SK-N-SH (cell line): ENCODE measurements around the gene SCD. TPM values are rescaled to one million over a fixed set of nuclear protein-coding genes. Genes with fewer than 3 reads are reported as not detected.

ENCODE experiments used
- CTCF ChIA-PET: fragments of 300-600, 350-600 bp; formaldehyde crosslinking; extraction: SDS; loops from one replicate; lab custom pipeline; 2021; lab: Yijun Ruan, JAX
- POLR2A ChIA-PET: fragments of 350-600 bp; sonication (Branson Sonifier 250); formaldehyde crosslinking; extraction: SDS; loops from one replicate; lab custom pipeline; 2020; ENCODE audit warnings: antibody characterized with exemption, inconsistent platforms; lab: Yijun Ruan, JAX
- DNase-seq: peaks from one replicate; pipeline ENCODE4 v3.0.0; 2012
- H2AFZ ChIP-seq: fragments of 200-600 bp; sonication (generic); 2 replicates; pipeline ENCODE4 v1.8.1; 2016; ENCODE audit warnings: antibody characterized with exemption, mild to moderate bottlenecking, low read depth
- H3F3A ChIP-seq: fragments of 200-600 bp; sonication (generic); replicated peaks from 2 replicates; pipeline ENCODE3; 2016; ENCODE audit warnings: antibody characterized with exemption, mild to moderate bottlenecking; ENCODE audit not compliant: insufficient read depth
- H3K27ac ChIP-seq, 2 experiments: fragments of 200-500 bp in 1 of 2; fragments of 200-600 bp in 1 of 2; sonication (Bioruptor generic) in 1 of 2; sonication (generic), shearing (Covaris generic) in 1 of 2; 2 replicates each; pipeline versions ENCODE4 v1.5.1 to v1.6.1; 2014 to 2016; ENCODE audit warnings: low read depth in 2 of 2, inconsistent platforms in 1 of 2, low read length in 1 of 2, mild to moderate bottlenecking in 1 of 2, mixed read lengths in 1 of 2
- H3K27me3 ChIP-seq: fragments of 200-600 bp; sonication (generic), shearing (Covaris generic); 2 replicates; pipeline ENCODE4 v1.6.1; 2016; ENCODE audit warnings: mixed run types; ENCODE audit not compliant: insufficient read depth
- H3K36me3 ChIP-seq, 2 experiments: fragments of 200-500 bp in 1 of 2; fragments of 200-600 bp in 1 of 2; sonication (Bioruptor generic) in 1 of 2; sonication (generic) in 1 of 2; replicated peaks in 1 of 2; 2 replicates each; pipeline versions ENCODE3 to v1.5.1; 2014 to 2016; ENCODE audit warnings: low read length in 1 of 2, mild to moderate bottlenecking in 1 of 2; ENCODE audit not compliant: insufficient read depth in 2 of 2, control insufficient read depth in 1 of 2
- H3K4me1 ChIP-seq, 2 experiments: fragments of 200-500 bp in 1 of 2; fragments of 200-600 bp in 1 of 2; sonication (Bioruptor generic) in 1 of 2; sonication (generic), shearing (Covaris generic) in 1 of 2; 2 replicates each; pipeline versions ENCODE4 v1.5.1 to v1.6.1; 2014 to 2016; ENCODE audit warnings: low read depth in 1 of 2, low read length in 1 of 2, mixed run types in 1 of 2; ENCODE audit not compliant: insufficient read depth in 2 of 2, control insufficient read depth in 1 of 2
- H3K4me2 ChIP-seq: fragments of 200-600 bp; sonication (generic), shearing (Covaris generic); 2 replicates; pipeline ENCODE4 v1.6.1; 2017; ENCODE audit warnings: mixed run types
- H3K4me3 ChIP-seq, 2 experiments: fragments of 200-500 bp in 1 of 2; fragments of 200-600 bp in 1 of 2; sonication (Bioruptor generic) in 1 of 2; sonication (generic), shearing (Covaris generic) in 1 of 2; 2 replicates each; pipeline versions ENCODE4 v1.5.1 to v1.8.1; 2014 to 2016; ENCODE audit warnings: low read depth in 2 of 2, inconsistent platforms in 1 of 2, low read length in 1 of 2, mild to moderate bottlenecking in 1 of 2, mixed read lengths in 1 of 2, moderate library complexity in 1 of 2
- H3K79me2 ChIP-seq: fragments of 200-600 bp; sonication (generic); 2 replicates; pipeline ENCODE4 v1.8.1; 2017; ENCODE audit warnings: mild to moderate bottlenecking; ENCODE audit not compliant: insufficient read depth
- H3K9ac ChIP-seq: fragments of 200-600 bp; sonication (generic); 2 replicates; pipeline ENCODE4 v1.6.1; 2017; ENCODE audit warnings: mixed run types
- H3K9me2 ChIP-seq: fragments of 200-600 bp; sonication (generic); 2 replicates; pipeline ENCODE4 v1.6.1; 2017; ENCODE audit warnings: mixed run types
- H3K9me3 ChIP-seq: fragments of 200-600 bp; sonication (generic); 2 replicates; pipeline ENCODE4 v1.6.1; 2017; ENCODE audit warnings: mixed run types, mild to moderate bottlenecking, moderate library complexity
- H4K20me1 ChIP-seq: fragments of 200-600 bp; sonication (generic); 2 replicates; pipeline ENCODE4 v1.6.1; 2017; ENCODE audit warnings: mild to moderate bottlenecking, mixed run types; ENCODE audit not compliant: insufficient read depth
- CHD2 ChIP-seq: fragments of 150-350 bp; IDR thresholded peaks from 2 replicates; pipeline ENCODE4 v1.6.1; 2018; ENCODE audit warnings: low read length; ENCODE audit not compliant: partially characterized antibody
- EP300 ChIP-seq, 2 experiments: IDR thresholded peaks; 2 replicates each; pipeline versions ENCODE4 v1.4.0 to v1.6.1; 2012; ENCODE audit warnings: borderline replicate concordance in 1 of 2, low read depth in 1 of 2, low read length in 1 of 2
- EZH2phosphoT487 ChIP-seq: fragments of 200-600 bp; sonication (generic); IDR thresholded peaks from 2 replicates; pipeline ENCODE4 v1.6.1; 2017; ENCODE audit warnings: low read depth, mixed run types, mild to moderate bottlenecking, antibody characterized with exemption, moderate library complexity, borderline replicate concordance
- FOSL2 ChIP-seq: IDR thresholded peaks from 2 replicates; pipeline ENCODE4 v1.4.0; 2012; ENCODE audit warnings: low read depth, mild to moderate bottlenecking, moderate library complexity, borderline replicate concordance
- MEF2A ChIP-seq: IDR thresholded peaks from 2 replicates; pipeline ENCODE4 v1.4.0; 2012; ENCODE audit warnings: low read depth, borderline replicate concordance
- RAD21 ChIP-seq: IDR thresholded peaks from 2 replicates; pipeline ENCODE4 v1.6.1; 2012; ENCODE audit warnings: mild to moderate bottlenecking, low read length
- RCOR1 ChIP-seq: fragments of 150-350 bp; IDR thresholded peaks from 2 replicates; pipeline ENCODE4 v1.6.1; 2017; ENCODE audit warnings: antibody characterized with exemption, low read length
- RFX5 ChIP-seq: IDR thresholded peaks from 2 replicates; pipeline ENCODE4 v1.6.1; 2012; ENCODE audit warnings: mild to moderate bottlenecking, improper control_type of control experiment, low read length
- SIN3A ChIP-seq: IDR thresholded peaks from 2 replicates; pipeline ENCODE4 v1.6.1; 2012; ENCODE audit warnings: low read depth, mild to moderate bottlenecking, low read length, moderate library complexity, borderline replicate concordance
- TCF12 ChIP-seq: IDR thresholded peaks from 2 replicates; pipeline ENCODE4 v1.4.0; 2012
- WGBS: methylation state at CpG from one replicate; pipeline ENCODE4 v1.1.6; 2017; ENCODE audit warnings: low lambda C conversion rate; 5-methylcytosine and 5-hydroxymethylcytosine counted together
- polyA plus RNA-seq, 3 experiments: library from polyadenylated mRNA; depleted of rRNA; stranded (reverse); fragments of >200 nt; gene quantifications; 2 replicates each; pipeline ENCODE4 v1.2.3, GENCODE V29; 2012
- TF ChIP-seq, protein P1 (sequence below): IDR thresholded peaks from 2 replicates; pipeline ENCODE4 v1.4.0; 2012; ENCODE audit warnings: low read depth, borderline replicate concordance
- TF ChIP-seq, protein P2 (sequence below): IDR thresholded peaks from 2 replicates; pipeline ENCODE4 v1.4.0; 2012; ENCODE audit warnings: low read depth
- TF ChIP-seq, protein P3 (sequence below): IDR thresholded peaks from 2 replicates; pipeline ENCODE4 v1.6.1; 2012; ENCODE audit warnings: mild to moderate bottlenecking, low read depth, low read length, moderate library complexity
- TF ChIP-seq, protein P4 (sequence below): IDR thresholded peaks from 2 replicates; pipeline ENCODE4; 2012
- TF ChIP-seq, protein P5 (sequence below): fragments of 150-350 bp; IDR thresholded peaks from 2 replicates; pipeline ENCODE4 v1.6.1; 2016; ENCODE audit warnings: mild to moderate bottlenecking, low read depth, low read length

Gene SCD
- polyA plus RNA-seq, 1 of the 3 experiments (the other 2 are of a cell fraction) = 19.7 TPM

DNA sequence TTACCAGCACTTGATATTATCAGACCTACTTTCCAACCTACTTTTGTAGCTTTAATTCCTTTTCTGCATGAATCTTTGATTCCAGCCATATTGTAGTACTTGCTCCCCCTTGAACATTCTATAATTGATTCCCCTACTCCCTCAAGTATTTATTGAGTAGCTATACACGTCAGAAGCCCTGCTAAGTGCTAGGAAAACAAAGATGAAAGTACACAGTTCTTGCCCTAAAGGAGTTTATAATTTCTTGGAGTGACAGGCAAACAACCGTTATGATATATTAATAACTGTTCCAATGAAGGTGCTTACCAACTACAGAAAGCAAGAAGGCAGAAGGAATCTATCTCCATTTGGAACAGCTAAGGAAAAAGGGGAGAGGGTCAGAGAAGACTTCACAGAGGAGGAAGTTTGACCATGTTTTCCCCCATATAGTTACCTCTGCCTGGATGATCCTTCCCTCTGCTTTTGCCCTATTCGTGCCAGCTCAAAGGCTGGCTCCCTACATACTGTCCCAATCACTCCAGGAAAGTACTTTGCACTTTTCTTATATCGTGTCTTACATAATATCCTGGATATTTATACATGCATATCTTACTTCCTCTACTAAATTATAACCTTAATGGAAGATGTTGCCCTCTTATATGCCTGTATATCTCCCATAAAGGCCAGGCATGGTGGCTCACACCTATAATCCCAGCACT is 54.7 kb downstream of the SCD start:
- no peak for DNase-seq
- Histone ChIP-seq H3K79me2 (no peaks in the 10 kb centered on the region), H3K27me3 (no peaks in the 10 kb centered on the region), H3K9me2 (no peaks in the 10 kb centered on the region), H2AFZ (no peak overlapping the region), H3K4me1 (no peaks in the 10 kb centered on the region; a peak in 1 of 4 replicates), H3F3A (no peaks in the 10 kb centered on the region), H3K4me2 (no peak overlapping the region), H3K4me3 (no peak overlapping the region), H3K9me3 (no peaks in the 10 kb centered on the region), H4K20me1 (no peaks in the 10 kb centered on the region), H3K36me3 (no peaks in the 10 kb centered on the region), H3K9ac (no peak overlapping the region), H3K27ac (no peak overlapping the region)
- ChIA-PET POLR2A (no interaction called here), CTCF (interaction anchor here (1.1 kb wide), 1 partner anchor 64 kb away, joined by 3 read pairs; no protein-coding TSS in a partner anchor)
- no peak for TF ChIP-seq RCOR1
- no peak for TF ChIP-seq SIN3A
- no peak for TF ChIP-seq EP300 (IDR thresholded peaks at IDR 0.05; ENCODE audit: borderline replicate concordance in 1 of 2, low read depth in 1 of 2, low read length in 1 of 2)
- TF ChIP-seq MEF2A = no peak
- no peak for TF ChIP-seq CHD2
- TF ChIP-seq TCF12 = no peak
- TF ChIP-seq RAD21 = no peak
- TF ChIP-seq, protein P1, sequence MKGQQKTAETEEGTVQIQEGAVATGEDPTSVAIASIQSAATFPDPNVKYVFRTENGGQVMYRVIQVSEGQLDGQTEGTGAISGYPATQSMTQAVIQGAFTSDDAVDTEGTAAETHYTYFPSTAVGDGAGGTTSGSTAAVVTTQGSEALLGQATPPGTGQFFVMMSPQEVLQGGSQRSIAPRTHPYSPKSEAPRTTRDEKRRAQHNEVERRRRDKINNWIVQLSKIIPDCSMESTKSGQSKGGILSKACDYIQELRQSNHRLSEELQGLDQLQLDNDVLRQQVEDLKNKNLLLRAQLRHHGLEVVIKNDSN = no peak
- TF ChIP-seq, protein P2, sequence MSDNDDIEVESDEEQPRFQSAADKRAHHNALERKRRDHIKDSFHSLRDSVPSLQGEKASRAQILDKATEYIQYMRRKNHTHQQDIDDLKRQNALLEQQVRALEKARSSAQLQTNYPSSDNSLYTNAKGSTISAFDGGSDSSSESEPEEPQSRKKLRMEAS = no peak
- TF ChIP-seq, protein P3, sequence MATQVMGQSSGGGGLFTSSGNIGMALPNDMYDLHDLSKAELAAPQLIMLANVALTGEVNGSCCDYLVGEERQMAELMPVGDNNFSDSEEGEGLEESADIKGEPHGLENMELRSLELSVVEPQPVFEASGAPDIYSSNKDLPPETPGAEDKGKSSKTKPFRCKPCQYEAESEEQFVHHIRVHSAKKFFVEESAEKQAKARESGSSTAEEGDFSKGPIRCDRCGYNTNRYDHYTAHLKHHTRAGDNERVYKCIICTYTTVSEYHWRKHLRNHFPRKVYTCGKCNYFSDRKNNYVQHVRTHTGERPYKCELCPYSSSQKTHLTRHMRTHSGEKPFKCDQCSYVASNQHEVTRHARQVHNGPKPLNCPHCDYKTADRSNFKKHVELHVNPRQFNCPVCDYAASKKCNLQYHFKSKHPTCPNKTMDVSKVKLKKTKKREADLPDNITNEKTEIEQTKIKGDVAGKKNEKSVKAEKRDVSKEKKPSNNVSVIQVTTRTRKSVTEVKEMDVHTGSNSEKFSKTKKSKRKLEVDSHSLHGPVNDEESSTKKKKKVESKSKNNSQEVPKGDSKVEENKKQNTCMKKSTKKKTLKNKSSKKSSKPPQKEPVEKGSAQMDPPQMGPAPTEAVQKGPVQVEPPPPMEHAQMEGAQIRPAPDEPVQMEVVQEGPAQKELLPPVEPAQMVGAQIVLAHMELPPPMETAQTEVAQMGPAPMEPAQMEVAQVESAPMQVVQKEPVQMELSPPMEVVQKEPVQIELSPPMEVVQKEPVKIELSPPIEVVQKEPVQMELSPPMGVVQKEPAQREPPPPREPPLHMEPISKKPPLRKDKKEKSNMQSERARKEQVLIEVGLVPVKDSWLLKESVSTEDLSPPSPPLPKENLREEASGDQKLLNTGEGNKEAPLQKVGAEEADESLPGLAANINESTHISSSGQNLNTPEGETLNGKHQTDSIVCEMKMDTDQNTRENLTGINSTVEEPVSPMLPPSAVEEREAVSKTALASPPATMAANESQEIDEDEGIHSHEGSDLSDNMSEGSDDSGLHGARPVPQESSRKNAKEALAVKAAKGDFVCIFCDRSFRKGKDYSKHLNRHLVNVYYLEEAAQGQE = no peak
- TF ChIP-seq RFX5 = no peak
- TF ChIP-seq, protein P4, sequence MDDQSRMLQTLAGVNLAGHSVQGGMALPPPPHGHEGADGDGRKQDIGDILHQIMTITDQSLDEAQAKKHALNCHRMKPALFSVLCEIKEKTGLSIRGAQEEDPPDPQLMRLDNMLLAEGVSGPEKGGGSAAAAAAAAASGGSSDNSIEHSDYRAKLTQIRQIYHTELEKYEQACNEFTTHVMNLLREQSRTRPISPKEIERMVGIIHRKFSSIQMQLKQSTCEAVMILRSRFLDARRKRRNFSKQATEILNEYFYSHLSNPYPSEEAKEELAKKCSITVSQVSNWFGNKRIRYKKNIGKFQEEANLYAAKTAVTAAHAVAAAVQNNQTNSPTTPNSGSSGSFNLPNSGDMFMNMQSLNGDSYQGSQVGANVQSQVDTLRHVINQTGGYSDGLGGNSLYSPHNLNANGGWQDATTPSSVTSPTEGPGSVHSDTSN = no peak
- no peak for TF ChIP-seq FOSL2
- TF ChIP-seq, protein P5, sequence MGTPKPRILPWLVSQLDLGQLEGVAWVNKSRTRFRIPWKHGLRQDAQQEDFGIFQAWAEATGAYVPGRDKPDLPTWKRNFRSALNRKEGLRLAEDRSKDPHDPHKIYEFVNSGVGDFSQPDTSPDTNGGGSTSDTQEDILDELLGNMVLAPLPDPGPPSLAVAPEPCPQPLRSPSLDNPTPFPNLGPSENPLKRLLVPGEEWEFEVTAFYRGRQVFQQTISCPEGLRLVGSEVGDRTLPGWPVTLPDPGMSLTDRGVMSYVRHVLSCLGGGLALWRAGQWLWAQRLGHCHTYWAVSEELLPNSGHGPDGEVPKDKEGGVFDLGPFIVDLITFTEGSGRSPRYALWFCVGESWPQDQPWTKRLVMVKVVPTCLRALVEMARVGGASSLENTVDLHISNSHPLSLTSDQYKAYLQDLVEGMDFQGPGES = no peak
- TF ChIP-seq EZH2phosphoT487 = no peak
- WGBS = 40% methylated on average over 4 of the region's 4 CpGs
